ENCODE results near the gene NCOA1.

Gene NCOA1

DNA sequence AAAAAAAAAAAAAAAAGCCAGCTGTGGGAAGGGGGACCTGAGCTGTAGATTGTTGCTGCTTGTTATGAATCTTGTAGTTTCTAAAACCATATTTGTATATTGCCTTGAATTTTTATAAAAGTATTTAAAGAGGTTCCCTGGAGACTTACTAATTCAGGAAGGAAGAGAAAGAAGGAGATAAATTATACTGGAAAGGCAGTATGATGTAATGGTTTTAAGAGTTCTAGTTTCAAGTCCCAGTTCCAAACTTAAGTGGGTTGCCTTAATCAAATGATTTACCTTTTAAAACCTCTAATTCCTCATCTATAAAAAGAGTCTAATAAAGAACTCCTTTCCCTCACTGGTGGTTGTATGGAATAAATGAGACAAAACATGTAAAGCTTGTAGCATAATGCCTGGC is 240.0 kb downstream of the NCOA1 start:
- TF ChIP-seq, protein P1, sequence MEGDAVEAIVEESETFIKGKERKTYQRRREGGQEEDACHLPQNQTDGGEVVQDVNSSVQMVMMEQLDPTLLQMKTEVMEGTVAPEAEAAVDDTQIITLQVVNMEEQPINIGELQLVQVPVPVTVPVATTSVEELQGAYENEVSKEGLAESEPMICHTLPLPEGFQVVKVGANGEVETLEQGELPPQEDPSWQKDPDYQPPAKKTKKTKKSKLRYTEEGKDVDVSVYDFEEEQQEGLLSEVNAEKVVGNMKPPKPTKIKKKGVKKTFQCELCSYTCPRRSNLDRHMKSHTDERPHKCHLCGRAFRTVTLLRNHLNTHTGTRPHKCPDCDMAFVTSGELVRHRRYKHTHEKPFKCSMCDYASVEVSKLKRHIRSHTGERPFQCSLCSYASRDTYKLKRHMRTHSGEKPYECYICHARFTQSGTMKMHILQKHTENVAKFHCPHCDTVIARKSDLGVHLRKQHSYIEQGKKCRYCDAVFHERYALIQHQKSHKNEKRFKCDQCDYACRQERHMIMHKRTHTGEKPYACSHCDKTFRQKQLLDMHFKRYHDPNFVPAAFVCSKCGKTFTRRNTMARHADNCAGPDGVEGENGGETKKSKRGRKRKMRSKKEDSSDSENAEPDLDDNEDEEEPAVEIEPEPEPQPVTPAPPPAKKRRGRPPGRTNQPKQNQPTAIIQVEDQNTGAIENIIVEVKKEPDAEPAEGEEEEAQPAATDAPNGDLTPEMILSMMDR (IDR thresholded peaks at IDR 0.05; ENCODE audit: insufficient read depth, low read depth, low read length, missing control alignments): no peak
- no peak for DNase-seq (ENCODE audit: low read depth)
- no peak overlapping the region for H3K4me3 ChIP-seq (ENCODE audit: low read depth, low read length)

DNA sequence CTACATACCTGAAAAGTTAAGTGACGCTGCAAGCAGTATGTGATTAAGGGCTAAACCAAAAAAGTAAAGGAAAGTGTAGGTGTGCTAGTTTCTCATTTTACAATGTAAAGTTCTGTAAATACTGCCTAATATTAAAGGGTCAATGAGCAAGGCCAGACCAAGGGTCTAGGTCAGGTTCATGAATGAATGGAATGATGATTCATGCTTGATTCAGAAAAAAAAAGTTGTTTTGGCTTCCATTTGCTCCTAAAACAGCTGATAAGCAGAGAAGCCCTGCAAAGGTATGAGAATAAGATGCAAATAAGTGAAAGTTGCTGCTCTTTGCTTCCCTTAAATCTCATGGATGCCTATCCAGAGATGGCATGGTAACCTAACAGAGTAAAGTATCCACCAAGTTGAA is 240.9 kb downstream of the NCOA1 start:
- no peak for DNase-seq (ENCODE audit: low read depth)
- no peak overlapping the region for H3K4me3 ChIP-seq (ENCODE audit: low read depth, low read length)
- TF ChIP-seq, protein P1 (IDR thresholded peaks at IDR 0.05; ENCODE audit: insufficient read depth, low read depth, low read length, missing control alignments): no peak

DNA sequence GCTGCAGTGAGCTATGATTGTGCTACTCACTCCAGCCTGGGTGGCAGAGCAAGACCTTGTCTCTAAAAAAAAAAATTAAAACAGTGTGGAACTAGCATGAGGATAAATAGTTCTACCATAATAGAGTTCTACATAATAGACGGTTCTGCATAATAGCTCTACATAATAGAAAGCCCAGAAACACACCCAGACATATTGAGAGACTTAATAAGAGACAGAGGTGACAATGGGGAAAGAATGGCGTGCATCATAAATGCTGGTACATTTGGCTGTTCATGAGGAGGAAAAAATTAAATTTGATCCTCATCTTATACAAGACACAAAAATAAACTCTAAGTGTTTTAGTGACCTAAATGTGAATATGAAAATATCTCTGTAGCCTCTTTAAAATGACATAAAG is 243.7 kb downstream of the NCOA1 start:
- DNase-seq (ENCODE audit: low read depth): no peak
- no peak overlapping the region for H3K4me3 ChIP-seq (ENCODE audit: low read depth, low read length)
- TF ChIP-seq, protein P1 (IDR thresholded peaks at IDR 0.05; ENCODE audit: insufficient read depth, low read depth, low read length, missing control alignments): no peak

DNA sequence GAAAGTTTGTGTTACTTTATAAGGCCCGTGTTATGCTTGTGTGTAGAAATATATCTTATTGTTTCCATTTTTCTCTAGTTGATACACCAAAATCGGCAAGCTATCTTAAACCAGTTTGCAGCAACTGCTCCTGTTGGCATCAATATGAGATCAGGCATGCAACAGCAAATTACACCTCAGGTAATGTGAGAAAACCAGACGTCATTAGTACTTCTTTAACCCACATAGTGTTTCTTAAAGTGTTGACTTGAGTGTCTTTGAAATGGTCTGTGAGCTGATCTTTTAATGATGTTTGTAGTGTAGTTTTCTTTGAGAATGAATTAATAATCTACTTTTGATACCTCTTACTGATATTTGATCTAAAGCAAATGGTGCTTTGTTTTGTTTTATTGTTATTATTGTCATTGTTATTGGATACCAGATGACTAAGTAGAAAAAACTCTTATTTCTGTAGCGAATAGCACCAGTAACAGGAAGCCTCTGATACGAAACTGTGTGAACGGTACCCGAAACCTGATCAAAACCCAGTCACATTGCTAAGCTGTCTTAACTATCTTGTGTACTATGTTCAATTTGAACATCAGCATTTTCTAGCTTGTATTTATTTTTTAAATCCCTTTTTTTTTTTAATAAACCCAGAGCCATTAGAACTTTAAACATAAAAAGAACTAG is 248.4 kb downstream of the NCOA1 start:
- TF ChIP-seq, protein P1 (IDR thresholded peaks at IDR 0.05; ENCODE audit: insufficient read depth, low read depth, low read length, missing control alignments): no peak
- H3K4me3 ChIP-seq (ENCODE audit: low read depth, low read length): no peak overlapping the region
- DNase-seq (ENCODE audit: low read depth): no peak

DNA sequence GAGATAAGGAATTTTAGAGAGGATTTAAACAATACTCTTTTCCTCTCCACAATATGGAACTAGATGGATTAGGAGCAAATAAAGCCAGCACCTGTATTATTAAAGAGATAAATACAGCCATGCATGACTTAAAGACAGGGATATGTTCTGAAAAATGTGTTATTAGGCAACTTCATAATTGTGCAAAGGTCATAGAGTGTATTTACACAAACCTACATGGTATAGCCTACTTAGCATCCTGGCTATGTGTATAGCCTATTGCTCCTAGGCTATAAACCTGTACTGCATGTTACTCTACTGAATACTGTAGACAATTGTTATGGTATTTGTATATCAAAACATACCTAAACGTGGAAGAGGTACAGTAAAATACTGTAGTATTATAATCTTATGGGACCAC is 249.1 kb downstream of the NCOA1 start:
- no peak overlapping the region for H3K4me3 ChIP-seq (ENCODE audit: low read depth, low read length)
- DNase-seq (ENCODE audit: low read depth): no peak
- TF ChIP-seq, protein P1 (IDR thresholded peaks at IDR 0.05; ENCODE audit: insufficient read depth, low read depth, low read length, missing control alignments): no peak

DNA sequence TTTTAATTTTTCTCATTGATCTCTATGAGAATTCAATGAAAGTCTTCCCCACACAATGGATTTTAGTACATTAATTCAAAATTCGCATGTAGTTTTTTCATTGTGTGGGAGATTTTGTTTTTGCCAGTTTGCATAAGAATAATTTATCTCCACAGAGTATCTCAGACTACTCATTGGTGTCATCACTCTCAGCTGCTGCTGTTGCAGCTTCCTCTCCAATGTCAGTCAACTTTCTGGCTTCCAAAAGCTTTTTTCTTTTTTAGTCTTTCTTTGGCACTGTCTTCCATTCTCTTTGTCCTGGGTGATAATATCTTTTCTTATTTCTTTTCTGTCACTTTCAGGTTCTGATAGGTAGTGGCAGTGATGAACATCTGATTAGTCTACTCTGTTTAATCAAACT is 251.7 kb downstream of the NCOA1 start:
- no peak overlapping the region for H3K4me3 ChIP-seq (ENCODE audit: low read depth, low read length)
- DNase-seq (ENCODE audit: low read depth): no peak
- TF ChIP-seq, protein P1 (IDR thresholded peaks at IDR 0.05; ENCODE audit: insufficient read depth, low read depth, low read length, missing control alignments): no peak

DNA sequence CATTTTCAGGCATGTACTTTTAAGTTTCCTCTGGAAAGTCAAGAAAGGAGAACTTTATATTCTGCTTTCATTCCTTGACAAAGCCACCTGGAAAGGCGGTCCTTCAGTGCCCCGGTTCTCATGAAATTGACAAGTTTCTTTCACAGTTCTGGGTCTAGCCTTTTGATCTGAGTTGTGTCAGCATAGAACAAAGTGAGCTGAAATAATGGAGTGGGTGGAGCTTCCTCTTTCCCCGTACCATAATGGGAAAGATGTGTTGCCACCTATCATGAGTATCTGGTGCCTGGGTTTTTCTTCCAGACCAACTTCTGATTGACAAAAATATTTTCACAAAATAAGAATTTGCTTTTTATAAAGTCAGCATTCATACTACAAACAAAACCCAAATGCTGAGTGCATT is 252.9 kb downstream of the NCOA1 start:
- DNase-seq (ENCODE audit: low read depth): no peak
- TF ChIP-seq, protein P1 (IDR thresholded peaks at IDR 0.05; ENCODE audit: insufficient read depth, low read depth, low read length, missing control alignments): no peak

More for the DNA sequence above, 252.9 kb downstream of the NCOA1 start:
- no peak overlapping the region for H3K4me3 ChIP-seq (ENCODE audit: low read depth, low read length)

Data from GM12865 (cell line).